ENCODE results near the gene LYPD6B. TPM values are rescaled to one million over a fixed set of nuclear protein-coding genes. Genes with fewer than 3 reads are reported as not detected.
"Not testable (repeated sequence)": the region's sequence is repeated elsewhere in the genome, so short reads cannot be mapped to it uniquely, and the experiment has no call there.

LYPD6B gene
- total RNA-seq, 4 donors from 2014 or later = 0.49 to 0.54 TPM; not detected in 2

GRCh38 chr2:149246186-149246585, 207.7 kb downstream of the LYPD6B start:
- no peak overlapping the region for H3K4me3 ChIP-seq
- TF ChIP-seq POLR2AphosphoS5 (IDR thresholded peaks at IDR 0.05) = no peak
- no peak for TF ChIP-seq CTCF (IDR thresholded peaks at IDR 0.05)
- TF ChIP-seq POLR2A (IDR thresholded peaks at IDR 0.05) = no peak
- TF ChIP-seq EP300 (IDR thresholded peaks at IDR 0.05) = no peak
- H3K4me1 ChIP-seq = peaks cover 0 to 8% (median 0%) of the 10 kb centered on the region in 3 donors
- no peaks in the 10 kb centered on the region for H3K9me3 ChIP-seq
- ATAC-seq = no peak
- H3K27ac ChIP-seq = no peak overlapping the region
- H3K27me3 ChIP-seq = no peaks in the 10 kb centered on the region
- no peaks in the 10 kb centered on the region for H3K36me3 ChIP-seq
- 43 to 67% methylated on average over 3 of the region's 3 CpGs for WGBS, 2 donors (ENCODE audit: low coverage in 1 of 2)

GRCh38 chr2:149251436-149251835, 212.9 kb downstream of the LYPD6B start:
- WGBS, 2 donors (ENCODE audit: low coverage in 1 of 2) = 87 to 100% methylated on average over 1 to 3 of the region's 3 CpGs

DNA sequence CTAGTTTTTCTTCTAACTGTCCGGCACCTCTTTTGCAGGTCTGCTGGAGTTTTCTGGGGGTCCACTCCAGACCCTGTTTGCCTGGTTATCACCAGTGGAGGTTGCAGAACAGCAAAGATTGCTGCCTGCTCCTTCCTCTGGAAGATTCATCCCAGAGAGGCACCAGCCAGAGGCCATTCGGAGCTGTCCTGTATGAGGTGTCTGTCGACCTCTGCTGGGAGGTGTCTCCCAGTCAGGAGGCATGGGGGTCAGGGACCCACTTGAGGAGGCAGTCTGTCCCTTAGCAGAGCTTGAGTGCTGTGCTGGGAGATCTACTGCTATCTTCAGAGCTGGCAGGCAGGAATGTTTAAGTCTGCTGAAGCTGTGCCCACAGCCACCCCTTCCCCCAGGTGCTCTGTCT, 218.4 kb downstream of the LYPD6B start:
- ATAC-seq, H3K4me1 ChIP-seq, H3K27ac ChIP-seq, H3K36me3 ChIP-seq, H3K27me3 ChIP-seq, H3K9me3 ChIP-seq, H3K4me3 ChIP-seq: not testable (repeated sequence)
- 100% methylated on average over 1 of the region's 3 CpGs; no CpG with 5 or more reads in 1 of the 2 donors for WGBS, 2 donors (ENCODE audit: low coverage in 1 of 2)

More at GRCh38 chr2:149251436-149251835, 212.9 kb downstream of the LYPD6B start:
- H3K27ac ChIP-seq, H3K9me3 ChIP-seq, H3K4me3 ChIP-seq, H3K36me3 ChIP-seq, H3K4me1 ChIP-seq, ATAC-seq, H3K27me3 ChIP-seq: not testable (repeated sequence)

GRCh38 chr2:149258531-149258930, 220.0 kb downstream of the LYPD6B start:
- Histone ChIP-seq H3K4me1 (no peaks in the 10 kb centered on the region), H3K36me3 (no peaks in the 10 kb centered on the region), H3K27me3 (no peaks in the 10 kb centered on the region), H3K9me3 (peaks cover 0 to 4% (median 0%) of the 10 kb centered on the region in 3 donors), H3K4me3 (no peak overlapping the region), H3K27ac (no peak overlapping the region)
- TF ChIP-seq EP300 (IDR thresholded peaks at IDR 0.05) (no peak), CTCF (IDR thresholded peaks at IDR 0.05) (no peak), POLR2AphosphoS5 (IDR thresholded peaks at IDR 0.05) (no peak), POLR2A (IDR thresholded peaks at IDR 0.05) (no peak)
- ATAC-seq = no peak

DNA sequence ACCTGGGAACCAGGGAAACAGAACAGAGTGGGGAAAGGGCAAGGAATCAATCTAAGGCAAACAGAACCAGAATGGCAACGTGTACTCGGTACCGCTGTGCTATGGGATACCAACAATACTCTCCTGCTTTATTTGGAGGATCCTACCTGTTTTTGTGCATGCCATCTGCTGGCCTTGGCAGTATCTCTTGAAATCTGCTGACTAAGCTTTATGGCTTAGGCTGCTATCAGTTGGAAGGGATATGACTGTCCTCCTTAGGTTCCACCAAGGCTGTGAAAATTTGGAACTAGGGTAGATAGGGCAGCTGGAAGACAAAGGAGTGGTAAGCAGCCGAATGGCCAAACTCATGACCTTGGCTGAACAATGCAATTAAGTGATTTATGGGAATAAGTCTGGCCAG, 220.6 kb downstream of the LYPD6B start:
- H3K9me3 ChIP-seq = peaks cover 0 to 4% (median 0%) of the 10 kb centered on the region in 3 donors
- H3K4me3 ChIP-seq = no peak overlapping the region
- TF ChIP-seq POLR2AphosphoS5 (IDR thresholded peaks at IDR 0.05) = no peak
- no peak for TF ChIP-seq CTCF (IDR thresholded peaks at IDR 0.05)
- TF ChIP-seq EP300 (IDR thresholded peaks at IDR 0.05) = no peak
- no peak for TF ChIP-seq POLR2A (IDR thresholded peaks at IDR 0.05)
- H3K27me3 ChIP-seq = no peaks in the 10 kb centered on the region
- H3K36me3 ChIP-seq = no peaks in the 10 kb centered on the region
- no peak overlapping the region for H3K27ac ChIP-seq
- WGBS, 2 donors (ENCODE audit: low coverage in 1 of 2) = 90 to 92% methylated on average over 4 of the region's 4 CpGs
- no peak for ATAC-seq
- H3K4me1 ChIP-seq = no peaks in the 10 kb centered on the region

- WGBS, 2 donors (ENCODE audit: low coverage in 1 of 2) = 43 to 67% methylated on average over 3 of the region's 3 CpGs
- H3K9me3 ChIP-seq = no peaks in the 10 kb centered on the region
- no peak overlapping the region for H3K27ac ChIP-seq
- no peaks in the 10 kb centered on the region for H3K4me1 ChIP-seq
- H3K36me3 ChIP-seq = no peaks in the 10 kb centered on the region
- ATAC-seq = no peak
- H3K4me3 ChIP-seq = no peak overlapping the region
- TF ChIP-seq EP300 (IDR thresholded peaks at IDR 0.05) = no peak
- TF ChIP-seq POLR2A (IDR thresholded peaks at IDR 0.05) = no peak
- no peak for TF ChIP-seq POLR2AphosphoS5 (IDR thresholded peaks at IDR 0.05)
- H3K27me3 ChIP-seq = no peaks in the 10 kb centered on the region
Observed at GRCh38 chr2:149261692-149262091, 223.2 kb downstream of the LYPD6B start.

Other genes with a start within 250 kb of the LYPD6B start
- 1 to 10 TPM; 3.3 to 6.6 (median 4.5) TPM for gene KIF5C, start 163.5 kb upstream of the LYPD6B start, total RNA-seq

Measured in gastroesophageal sphincter (tissue), 4 donors.